SIG-M5 treated with dmso at 0.1 percent for 504 hours (cell line): ENCODE measurements around the gene MAPK9.
"Not testable (repeated sequence)": the region's sequence is repeated elsewhere in the genome, so short reads cannot be mapped to it uniquely, and the experiment has no call there.

Source experiments
- DNase-seq: peaks from one replicate; lab custom pipeline; 2025; ENCODE audit not compliant: unreplicated experiment; lab: John Stamatoyannopoulos, UW

MAPK9 gene

GRCh38 chr5:180235846-180236245 lies 56.0 kb downstream of the MAPK9 start:
- no peak for DNase-seq

GRCh38 chr5:180235077-180235476 lies 56.8 kb downstream of the MAPK9 start:
- no peak for DNase-seq

- no peak for DNase-seq
Measured at GRCh38 chr5:180234271-180234670, 57.6 kb downstream of the MAPK9 start.

GRCh38 chr5:180233729-180234128 lies 58.2 kb downstream of the MAPK9 start:
- no peak for DNase-seq

GRCh38 chr5:180230017-180230416 lies 61.9 kb downstream of the MAPK9 start:
- DNase-seq: no peak

- DNase-seq: no peak
Measured at GRCh38 chr5:180222056-180222455, 69.8 kb downstream of the MAPK9 start.

GRCh38 chr5:180217797-180218196 lies 74.1 kb downstream of the MAPK9 start:
- no peak for DNase-seq

- no peak for DNase-seq
Measured at GRCh38 chr5:180216646-180217171, 75.2 kb downstream of the MAPK9 start.

GRCh38 chr5:180215783-180216630 lies 75.9 kb downstream of the MAPK9 start:
- DNase-seq: no peak

- no peak for DNase-seq
Measured at GRCh38 chr5:180214870-180215770, 76.8 kb downstream of the MAPK9 start.

- DNase-seq: no peak
Measured at GRCh38 chr5:180213657-180214207, 78.2 kb downstream of the MAPK9 start.

GRCh38 chr5:180213256-180213600 lies 78.7 kb downstream of the MAPK9 start:
- no peak for DNase-seq

GRCh38 chr5:180212363-180213255 lies 79.3 kb downstream of the MAPK9 start:
- DNase-seq: no peak

- no peak for DNase-seq
Measured at GRCh38 chr5:180211761-180212035, 80.2 kb downstream of the MAPK9 start.

GRCh38 chr5:180210961-180211760 lies 80.7 kb downstream of the MAPK9 start:
- no peak for DNase-seq

- not testable (repeated sequence) for DNase-seq
Measured at GRCh38 chr5:180210077-180210476, 81.8 kb downstream of the MAPK9 start.

GRCh38 chr5:180209137-180209581 lies 82.7 kb downstream of the MAPK9 start, which contains the start of gene RASGEF1C:
RASGEF1C (minus strand) TSS chr5:180209211; CDS start chr5:180138052, 71,159 bp downstream.
- peak; percentile 41 for DNase-seq

GRCh38 chr5:180208435-180209081 lies 83.3 kb downstream of the MAPK9 start:
- peak; percentile 21 for DNase-seq

- DNase-seq: no peak
Measured at GRCh38 chr5:180208038-180208434, 83.8 kb downstream of the MAPK9 start.
